ENCODE data around the gene RPS2.

Gene RPS2

DNA sequence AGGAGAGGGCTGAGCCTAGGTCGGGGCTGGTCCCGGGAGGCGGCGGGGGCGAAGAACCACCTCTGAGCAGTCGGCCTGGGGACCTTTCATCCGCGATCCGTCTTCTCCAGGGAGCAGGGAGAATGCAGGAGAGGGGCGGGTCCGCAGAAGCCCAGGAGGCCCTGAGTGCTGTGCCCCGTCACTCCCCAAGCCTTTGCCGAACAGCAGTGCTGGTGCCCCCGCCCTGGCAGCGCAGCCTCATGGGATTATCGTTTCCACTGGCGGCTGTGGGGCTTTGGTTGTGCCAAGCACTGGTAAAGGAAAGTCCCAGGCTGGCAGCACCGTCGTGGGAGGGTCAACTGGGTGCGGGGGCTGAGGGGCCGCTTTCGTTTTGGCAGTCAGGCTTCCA, 7.9 kb upstream of the RPS2 start:
- Histone ChIP-seq H3K4me2 (ENCODE audit: low read length) (peak overlapping the region; percentile 86), H3K27me3 (ENCODE audit: insufficient read depth, low read length) (no peaks in the 10 kb centered on the region), H3K27ac (ENCODE audit: low read depth, low read length, poor library complexity, severe bottlenecking) (no peak overlapping the region), H2AFZ (ENCODE audit: low read length) (no peak overlapping the region), H3K4me1 (ENCODE audit: insufficient read depth, low read length, severe bottlenecking) (peaks cover 27% of the 10 kb centered on the region), H3K79me2 (ENCODE audit: insufficient read depth, low read length) (peaks cover 4% of the 10 kb centered on the region; the same call in 1 of the 2 replicates), H3F3A (ENCODE audit: insufficient read depth, low read length) (no peaks in the 10 kb centered on the region), H3K9me2 (ENCODE audit: low read depth, low read length) (no peaks in the 10 kb centered on the region), H3K4me3 (ENCODE audit: low read depth, low read length, poor library complexity, severe bottlenecking) (peak overlapping the region; percentile 95), H3K36me3 (ENCODE audit: insufficient read depth, low read length) (peaks cover 34% of the 10 kb centered on the region), H3K9ac (ENCODE audit: low read length) (peak overlapping the region; percentile 81), H4K20me1 (ENCODE audit: insufficient read depth, low read length) (no peaks in the 10 kb centered on the region), H3K9me3 (ENCODE audit: low read length) (no peaks in the 10 kb centered on the region)
- TF ChIP-seq, protein P1, sequence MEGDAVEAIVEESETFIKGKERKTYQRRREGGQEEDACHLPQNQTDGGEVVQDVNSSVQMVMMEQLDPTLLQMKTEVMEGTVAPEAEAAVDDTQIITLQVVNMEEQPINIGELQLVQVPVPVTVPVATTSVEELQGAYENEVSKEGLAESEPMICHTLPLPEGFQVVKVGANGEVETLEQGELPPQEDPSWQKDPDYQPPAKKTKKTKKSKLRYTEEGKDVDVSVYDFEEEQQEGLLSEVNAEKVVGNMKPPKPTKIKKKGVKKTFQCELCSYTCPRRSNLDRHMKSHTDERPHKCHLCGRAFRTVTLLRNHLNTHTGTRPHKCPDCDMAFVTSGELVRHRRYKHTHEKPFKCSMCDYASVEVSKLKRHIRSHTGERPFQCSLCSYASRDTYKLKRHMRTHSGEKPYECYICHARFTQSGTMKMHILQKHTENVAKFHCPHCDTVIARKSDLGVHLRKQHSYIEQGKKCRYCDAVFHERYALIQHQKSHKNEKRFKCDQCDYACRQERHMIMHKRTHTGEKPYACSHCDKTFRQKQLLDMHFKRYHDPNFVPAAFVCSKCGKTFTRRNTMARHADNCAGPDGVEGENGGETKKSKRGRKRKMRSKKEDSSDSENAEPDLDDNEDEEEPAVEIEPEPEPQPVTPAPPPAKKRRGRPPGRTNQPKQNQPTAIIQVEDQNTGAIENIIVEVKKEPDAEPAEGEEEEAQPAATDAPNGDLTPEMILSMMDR (IDR thresholded peaks at IDR 0.05; ENCODE audit: low read length), result no peak

DNA sequence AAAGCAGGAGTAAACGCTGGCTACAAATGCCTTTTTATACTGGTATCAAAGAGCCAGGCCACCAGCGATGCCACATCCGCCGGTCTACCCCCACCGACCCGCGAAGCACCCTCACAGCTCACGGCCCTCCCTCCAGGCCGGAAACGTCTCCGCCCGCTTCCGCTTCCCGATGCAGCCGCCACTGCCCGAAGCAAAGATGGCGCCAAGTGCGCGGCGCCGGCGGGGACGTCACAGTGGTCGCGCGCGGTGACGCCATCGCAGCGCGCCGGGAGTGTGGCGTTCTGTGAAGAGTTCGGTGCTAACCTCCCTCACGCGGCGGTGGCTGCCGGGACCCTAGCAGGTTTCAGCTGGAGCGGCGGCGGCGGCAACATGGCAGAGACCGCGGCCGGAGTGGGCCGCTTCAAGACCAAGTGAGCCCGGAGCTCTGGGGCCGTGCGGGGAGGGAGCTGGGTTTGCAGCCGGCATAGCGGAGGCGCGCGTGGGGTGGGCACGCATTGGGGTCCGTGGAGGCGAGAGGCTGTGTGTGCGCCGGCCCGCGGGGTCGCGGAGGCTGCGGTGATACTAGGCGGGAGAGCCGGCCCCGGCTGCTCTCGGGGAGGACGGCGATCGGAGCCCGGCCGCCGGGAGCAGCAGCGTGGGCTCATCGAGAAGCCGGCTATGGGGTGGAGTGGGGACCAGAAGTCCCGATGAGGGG, 7.3 kb upstream of the RPS2 start, which contains the start of gene TBL3:
Gene TBL3 (plus strand): TSS at position 258 of the 694 bp plus-strand sequence. CDS start 112 bp downstream, at position 370.
- no peaks in the 10 kb centered on the region for H3K27me3 ChIP-seq (ENCODE audit: insufficient read depth, low read length)
- H2AFZ ChIP-seq (ENCODE audit: low read length), result no peak within 1 kb of the TSS
- H3K9ac ChIP-seq (ENCODE audit: low read length), result peak within 1 kb of the TSS; percentile 81
- peaks cover 4% of the 10 kb centered on the region; the same call in 1 of the 2 replicates for H3K79me2 ChIP-seq (ENCODE audit: insufficient read depth, low read length)
- H3K27ac ChIP-seq (ENCODE audit: low read depth, low read length, poor library complexity, severe bottlenecking), result peak within 1 kb of the TSS; percentile 84
- H3K4me1 ChIP-seq (ENCODE audit: insufficient read depth, low read length, severe bottlenecking), result peaks cover 27% of the 10 kb centered on the region
- peak within 1 kb of the TSS; percentile 95 for H3K4me3 ChIP-seq (ENCODE audit: low read depth, low read length, poor library complexity, severe bottlenecking)
- no peaks in the 10 kb centered on the region for H3K9me3 ChIP-seq (ENCODE audit: low read length)
- peak within 1 kb of the TSS; percentile 86 for H3K4me2 ChIP-seq (ENCODE audit: low read length)
- no peaks in the 10 kb centered on the region for H3F3A ChIP-seq (ENCODE audit: insufficient read depth, low read length)
- H3K36me3 ChIP-seq (ENCODE audit: insufficient read depth, low read length), result peaks cover 29% of the 10 kb centered on the region
- no peaks in the 10 kb centered on the region for H4K20me1 ChIP-seq (ENCODE audit: insufficient read depth, low read length)
- no peaks in the 10 kb centered on the region for H3K9me2 ChIP-seq (ENCODE audit: low read depth, low read length)
- no peak for TF ChIP-seq EZH2 (IDR thresholded peaks at IDR 0.05; ENCODE audit: borderline replicate concordance, low read length)
- TF ChIP-seq, protein P1 (IDR thresholded peaks at IDR 0.05; ENCODE audit: low read length), result no peak

DNA sequence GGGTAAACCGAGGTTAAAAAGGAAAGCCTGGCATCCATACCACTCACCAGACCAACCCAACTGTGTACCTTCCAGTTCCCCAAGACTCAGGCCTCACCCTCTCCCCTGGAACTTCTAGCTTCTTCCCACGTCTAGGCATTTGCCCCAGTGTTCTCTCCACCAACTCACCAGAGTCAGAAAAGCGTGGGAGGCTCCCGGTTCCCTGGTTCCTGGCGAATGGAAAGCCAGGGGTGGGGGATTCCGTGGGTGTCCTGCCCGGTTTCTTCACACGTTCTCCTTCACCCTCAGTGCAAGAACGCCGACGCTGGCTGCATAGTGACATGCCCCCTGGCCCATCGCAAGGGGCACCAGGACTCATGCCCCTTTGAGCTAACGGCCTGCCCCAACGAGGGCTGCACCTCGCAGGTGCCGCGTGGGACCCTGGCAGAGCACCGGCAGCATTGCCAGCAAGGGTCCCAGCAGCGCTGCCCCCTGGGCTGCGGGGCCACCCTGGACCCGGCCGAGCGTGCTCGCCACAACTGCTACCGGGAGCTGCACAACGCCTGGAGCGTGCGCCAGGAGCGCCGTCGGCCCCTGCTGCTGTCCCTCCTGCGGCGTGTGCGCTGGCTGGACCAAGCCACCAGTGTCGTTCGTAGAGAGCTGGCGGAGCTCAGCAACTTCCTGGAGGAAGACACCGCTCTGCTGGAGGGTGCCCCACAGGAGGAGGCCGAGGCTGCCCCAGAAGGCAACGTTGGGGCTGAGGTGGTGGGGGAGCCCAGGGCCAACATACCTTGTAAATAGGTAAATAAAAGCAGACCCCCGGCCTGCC, 3.7 kb upstream of the RPS2 start:
- peaks cover 4% of the 10 kb centered on the region for H3F3A ChIP-seq (ENCODE audit: insufficient read depth, low read length)
- H3K27ac ChIP-seq (ENCODE audit: low read depth, low read length, poor library complexity, severe bottlenecking), result no peak overlapping the region
- TF ChIP-seq, protein P1 (IDR thresholded peaks at IDR 0.05; ENCODE audit: low read length), result no peak
- TF ChIP-seq EZH2 (IDR thresholded peaks at IDR 0.05; ENCODE audit: borderline replicate concordance, low read length), result no peak
- H3K4me3 ChIP-seq (ENCODE audit: low read depth, low read length, poor library complexity, severe bottlenecking), result no peak overlapping the region
- no peaks in the 10 kb centered on the region for H3K9me3 ChIP-seq (ENCODE audit: low read length)
- no peaks in the 10 kb centered on the region for H3K9me2 ChIP-seq (ENCODE audit: low read depth, low read length)
- no peaks in the 10 kb centered on the region for H4K20me1 ChIP-seq (ENCODE audit: insufficient read depth, low read length)
- no peaks in the 10 kb centered on the region for H3K27me3 ChIP-seq (ENCODE audit: insufficient read depth, low read length)
- no peak overlapping the region for H3K4me2 ChIP-seq (ENCODE audit: low read length)
- no peak overlapping the region for H2AFZ ChIP-seq (ENCODE audit: low read length)
- H3K36me3 ChIP-seq (ENCODE audit: insufficient read depth, low read length), result peaks cover 12% of the 10 kb centered on the region
- H3K4me1 ChIP-seq (ENCODE audit: insufficient read depth, low read length, severe bottlenecking), result peaks cover 35% of the 10 kb centered on the region
- H3K9ac ChIP-seq (ENCODE audit: low read length), result no peak overlapping the region
- H3K79me2 ChIP-seq (ENCODE audit: insufficient read depth, low read length), result peaks cover 20% of the 10 kb centered on the region

Measured in OCI-LY1 (cell line).